Measurements from ENCODE around the gene RAVER2.
A peak's percentile ranks its signal among the peaks of the same experiment; 100 is the strongest.
"Not testable (repeated sequence)": the region's sequence is repeated elsewhere in the genome, so short reads cannot be mapped to it uniquely, and the experiment has no call there.

The RAVER2 gene, protein sequence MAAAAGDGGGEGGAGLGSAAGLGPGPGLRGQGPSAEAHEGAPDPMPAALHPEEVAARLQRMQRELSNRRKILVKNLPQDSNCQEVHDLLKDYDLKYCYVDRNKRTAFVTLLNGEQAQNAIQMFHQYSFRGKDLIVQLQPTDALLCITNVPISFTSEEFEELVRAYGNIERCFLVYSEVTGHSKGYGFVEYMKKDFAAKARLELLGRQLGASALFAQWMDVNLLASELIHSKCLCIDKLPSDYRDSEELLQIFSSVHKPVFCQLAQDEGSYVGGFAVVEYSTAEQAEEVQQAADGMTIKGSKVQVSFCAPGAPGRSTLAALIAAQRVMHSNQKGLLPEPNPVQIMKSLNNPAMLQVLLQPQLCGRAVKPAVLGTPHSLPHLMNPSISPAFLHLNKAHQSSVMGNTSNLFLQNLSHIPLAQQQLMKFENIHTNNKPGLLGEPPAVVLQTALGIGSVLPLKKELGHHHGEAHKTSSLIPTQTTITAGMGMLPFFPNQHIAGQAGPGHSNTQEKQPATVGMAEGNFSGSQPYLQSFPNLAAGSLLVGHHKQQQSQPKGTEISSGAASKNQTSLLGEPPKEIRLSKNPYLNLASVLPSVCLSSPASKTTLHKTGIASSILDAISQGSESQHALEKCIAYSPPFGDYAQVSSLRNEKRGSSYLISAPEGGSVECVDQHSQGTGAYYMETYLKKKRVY

DNA sequence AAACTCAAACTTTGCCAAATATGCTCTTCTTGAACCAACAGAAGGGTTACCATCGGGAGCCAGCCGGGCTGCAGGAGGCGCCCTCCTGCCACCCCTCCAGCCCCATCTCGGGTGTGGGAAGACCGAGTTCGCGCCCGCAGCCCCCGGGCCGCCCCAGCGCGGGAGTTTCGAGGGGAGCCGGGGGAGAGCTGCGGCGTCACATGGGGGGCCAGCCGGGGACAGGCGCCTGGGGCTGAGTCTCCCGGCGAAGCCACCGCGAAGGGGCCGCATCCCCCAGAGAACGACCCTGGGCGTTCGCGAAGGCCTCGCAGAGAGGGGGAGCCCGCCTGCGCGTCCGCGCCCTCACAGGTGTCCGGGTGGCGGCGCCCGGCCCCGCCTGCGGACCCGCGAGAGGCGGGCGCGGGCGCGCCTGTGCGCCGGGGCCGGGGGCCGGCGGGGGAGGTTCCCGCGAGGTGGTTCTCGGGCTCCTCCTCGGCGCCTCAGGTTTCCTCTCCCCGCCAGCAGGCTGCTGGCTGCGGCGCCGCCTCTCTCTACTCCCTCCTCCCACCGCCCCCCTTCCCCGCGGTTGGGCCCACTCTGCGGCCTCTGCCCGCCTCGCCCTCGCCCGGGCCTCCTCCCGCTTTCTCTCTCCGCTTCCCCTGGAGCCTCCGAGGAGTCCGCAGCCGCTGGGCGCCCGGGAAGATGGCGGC, at the start of gene RAVER2:
Gene RAVER2, plus strand, starts transcription at position 584 of the 689 bp plus-strand sequence. Its CDS starts 98 bp downstream, at position 682.
- peak; percentile 33 to 40 for DNase-seq (ENCODE audit: low read depth in 2 of 2)

DNA sequence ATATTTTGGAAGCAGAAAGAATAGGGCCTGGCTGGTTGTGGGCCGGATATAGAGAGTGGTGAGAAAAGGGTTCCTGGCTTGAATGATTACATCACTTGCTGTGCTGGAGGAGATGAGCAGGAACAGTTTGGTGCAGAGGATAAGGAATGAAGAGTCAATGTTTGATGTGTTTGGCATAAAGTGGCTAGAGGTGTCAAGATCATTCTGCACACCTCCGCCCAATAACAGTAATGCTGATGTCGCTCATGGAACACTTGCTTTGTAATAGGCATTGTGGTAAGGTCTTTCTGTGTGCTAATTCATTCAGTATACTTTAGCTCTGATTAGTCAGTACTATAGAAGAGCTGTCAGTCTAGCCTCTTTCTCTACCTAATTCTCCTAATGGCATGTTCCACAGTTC, 48.0 kb upstream of the RAVER2 start:
- DNase-seq (ENCODE audit: low read depth in 2 of 2): no peak

DNA sequence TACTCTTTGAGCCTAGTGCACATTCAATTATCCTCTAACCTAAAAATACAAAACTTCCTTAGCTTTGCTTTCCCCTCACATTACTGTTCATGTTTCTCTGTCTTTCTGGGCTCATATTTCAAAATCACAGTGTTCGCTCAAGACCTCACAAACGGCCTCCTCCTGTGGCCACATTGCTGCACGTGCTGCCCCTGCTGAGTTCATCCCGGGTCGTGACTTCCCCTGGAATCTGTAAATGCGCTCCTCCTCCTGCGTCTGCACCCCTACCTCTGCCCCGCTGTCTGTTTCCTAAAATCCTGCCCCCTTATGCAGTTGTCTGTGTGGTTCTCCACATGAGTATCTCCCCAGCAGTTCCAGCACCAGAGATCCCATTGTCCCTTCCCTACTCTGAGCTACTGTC, 45.5 kb upstream of the RAVER2 start:
- no peak for DNase-seq (ENCODE audit: low read depth in 2 of 2)

DNA sequence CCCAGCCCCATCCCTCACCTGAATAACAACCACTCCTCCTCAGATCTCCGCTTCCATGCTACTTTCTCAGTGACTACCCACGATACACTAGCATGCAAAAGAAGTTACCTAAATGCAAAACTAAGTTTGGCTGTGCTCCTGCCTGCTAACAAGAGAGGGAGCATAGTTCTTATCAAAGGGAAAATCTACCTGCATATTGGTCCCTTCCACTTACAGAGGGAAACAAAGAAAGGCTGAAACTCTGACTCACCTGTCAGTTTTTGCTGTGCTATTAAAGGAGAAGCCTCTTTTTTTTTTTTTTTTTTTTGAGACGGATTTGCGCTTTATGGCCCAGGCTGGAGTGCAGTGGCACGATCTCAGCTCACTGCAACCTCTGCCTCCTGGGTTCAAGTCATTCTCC, 43.8 kb upstream of the RAVER2 start:
- DNase-seq (ENCODE audit: low read depth in 2 of 2): no peak

DNA sequence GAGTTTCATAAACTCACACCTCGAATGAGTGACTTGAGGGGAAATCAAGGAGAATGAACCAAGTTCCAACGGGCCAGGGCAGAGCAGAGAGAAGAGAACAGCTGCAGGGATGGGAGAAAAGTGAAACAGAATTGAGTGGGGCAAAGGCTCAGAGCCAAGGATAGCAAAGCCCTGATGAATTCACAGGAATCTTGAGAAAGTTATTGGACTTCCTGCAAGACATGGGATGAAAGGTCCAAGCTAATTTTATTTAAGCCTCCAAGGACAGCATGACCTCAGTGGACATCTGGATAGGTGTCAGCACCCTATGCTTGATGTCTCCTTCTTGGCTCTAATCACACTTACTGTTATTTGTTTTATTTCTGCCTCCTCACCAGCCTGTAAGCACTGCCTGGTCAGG, 43.0 kb upstream of the RAVER2 start:
- DNase-seq (ENCODE audit: low read depth in 2 of 2): no peak

DNA sequence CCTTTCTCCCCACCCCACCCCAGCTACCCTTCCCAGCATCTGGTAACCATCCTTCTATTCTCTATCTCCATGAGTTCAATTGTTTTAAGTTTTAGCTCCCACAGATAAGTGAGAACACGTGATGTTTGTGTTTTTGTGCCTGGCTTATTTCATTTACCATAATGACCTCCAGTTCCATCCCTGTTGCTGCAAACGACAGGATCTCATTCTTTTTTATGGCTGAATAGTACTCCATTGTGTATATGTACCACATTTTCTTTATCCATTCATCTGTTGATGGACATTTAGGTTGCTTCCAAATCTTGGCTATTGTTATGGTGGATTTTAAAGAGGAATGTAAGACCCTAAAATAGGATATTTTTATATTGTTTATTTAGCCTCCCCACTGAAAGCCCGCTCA, 42.2 kb upstream of the RAVER2 start:
- not testable (repeated sequence) for DNase-seq (ENCODE audit: low read depth in 2 of 2)

DNA sequence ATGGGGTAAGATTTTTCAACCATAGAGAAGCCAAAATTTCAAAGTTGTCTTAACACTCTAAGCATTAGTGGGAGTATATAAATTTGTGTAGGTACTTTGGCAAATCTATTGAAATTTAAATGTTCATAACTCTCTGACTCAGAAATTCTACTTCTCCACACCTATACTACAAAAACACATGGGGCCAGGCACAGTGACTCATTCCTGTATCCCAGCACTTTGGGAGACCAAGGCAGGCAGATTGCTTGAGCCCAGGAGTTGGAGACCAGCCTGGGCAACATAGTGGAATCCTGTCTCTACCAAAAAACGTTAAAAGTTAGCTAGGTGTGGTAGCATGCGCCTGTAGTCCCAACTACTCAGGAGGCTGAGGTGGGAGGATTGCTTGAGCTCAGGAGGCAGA, 41.3 kb upstream of the RAVER2 start:
- no peak for DNase-seq (ENCODE audit: low read depth in 2 of 2)

DNA sequence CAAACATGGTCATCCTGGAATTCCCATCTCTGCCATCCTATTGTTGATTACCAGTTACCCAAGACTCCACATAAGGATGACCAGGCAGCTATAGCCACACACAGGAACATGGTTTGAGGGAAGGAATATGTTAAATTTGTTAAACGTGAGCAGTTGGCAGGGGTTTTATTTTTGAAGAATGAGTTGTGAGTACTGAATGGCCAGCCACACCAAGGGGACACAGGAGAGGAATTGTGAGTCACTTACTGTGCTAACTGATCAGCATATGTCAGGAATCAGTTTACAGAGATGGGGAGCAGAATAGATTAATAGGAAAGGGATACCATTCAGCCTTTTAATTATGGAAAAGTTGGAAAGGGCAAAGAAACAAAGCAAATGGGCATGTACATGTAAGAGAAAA, 39.3 kb upstream of the RAVER2 start:
- DNase-seq (ENCODE audit: low read depth in 2 of 2): no peak

DNA sequence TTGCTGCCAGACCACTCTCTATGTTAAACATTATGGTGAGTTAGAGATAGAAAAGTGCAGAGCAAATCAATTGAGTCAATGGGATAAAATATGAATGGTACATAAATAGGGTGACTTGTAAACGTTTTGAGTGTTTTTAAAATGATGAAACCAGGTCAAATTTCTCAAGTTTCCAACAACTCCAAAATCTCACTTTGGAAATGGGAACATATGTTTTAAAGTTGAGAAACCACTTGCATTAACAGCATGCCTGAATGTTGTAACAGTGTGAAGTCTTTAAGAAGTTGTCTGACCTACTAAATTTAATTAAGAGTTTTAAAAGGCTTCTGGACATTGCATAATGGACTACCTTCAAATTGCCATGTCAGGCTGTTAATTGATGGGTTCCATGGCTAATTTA, 33.6 kb upstream of the RAVER2 start:
- DNase-seq (ENCODE audit: low read depth in 2 of 2): no peak

DNA sequence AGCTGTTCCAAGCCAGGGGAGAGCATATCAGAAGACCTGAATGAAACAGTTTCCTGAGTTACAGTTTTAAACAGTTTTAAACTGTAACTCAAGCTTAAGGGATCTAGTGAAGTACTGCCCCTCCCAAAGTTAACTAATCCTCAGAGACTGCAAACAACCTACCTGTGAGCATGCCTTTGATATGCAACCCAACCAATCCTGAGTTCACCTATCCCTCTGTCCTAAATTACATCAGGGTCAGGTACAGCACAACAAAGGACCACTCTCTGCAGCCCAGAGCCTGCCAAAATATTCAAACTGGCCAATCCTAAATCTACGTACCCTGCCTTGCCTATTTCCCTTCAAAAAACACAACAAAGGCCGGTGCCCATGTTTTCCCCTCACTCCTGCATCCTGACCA, 32.8 kb upstream of the RAVER2 start:
- DNase-seq (ENCODE audit: low read depth in 2 of 2): no peak

DNA sequence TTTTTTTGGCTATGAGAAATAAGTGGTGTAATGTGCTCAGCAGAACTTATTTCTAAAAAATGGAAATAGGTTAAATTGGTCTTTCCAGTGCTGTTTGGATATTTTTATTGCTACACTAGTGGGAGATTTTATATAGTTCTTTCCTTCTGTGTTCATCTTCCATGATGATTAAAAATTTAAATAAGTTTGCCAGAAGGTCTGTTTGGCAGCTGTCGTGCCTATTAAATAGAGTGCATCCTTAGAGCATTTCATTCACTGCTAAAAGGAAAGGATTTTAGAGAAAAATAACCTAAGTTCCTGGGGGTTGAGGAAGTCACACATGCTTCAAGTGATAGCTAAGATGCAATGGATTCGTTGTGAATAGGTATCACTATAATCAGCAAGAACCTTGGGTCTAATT, 29.7 kb upstream of the RAVER2 start:
- DNase-seq (ENCODE audit: low read depth in 2 of 2): no peak

DNA sequence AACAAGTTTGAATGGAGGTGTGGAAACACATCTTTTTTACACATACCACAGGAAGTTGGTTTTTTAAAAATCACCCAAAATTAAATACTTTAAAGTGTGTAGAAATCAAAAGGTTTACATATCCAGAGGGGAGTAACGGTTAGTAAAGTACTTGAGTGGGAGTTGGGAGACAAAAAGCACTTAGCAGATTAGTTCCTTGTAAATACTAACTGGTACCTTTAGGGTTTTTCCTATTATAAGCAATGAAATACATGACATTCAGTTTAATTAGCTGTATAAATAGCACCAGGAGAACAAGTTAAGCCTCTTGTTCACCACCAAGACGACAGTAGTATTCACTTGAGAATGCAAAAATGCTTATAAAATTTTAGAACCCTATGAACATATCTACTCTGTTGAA, 23.7 kb upstream of the RAVER2 start:
- DNase-seq (ENCODE audit: low read depth in 2 of 2): no peak

DNA sequence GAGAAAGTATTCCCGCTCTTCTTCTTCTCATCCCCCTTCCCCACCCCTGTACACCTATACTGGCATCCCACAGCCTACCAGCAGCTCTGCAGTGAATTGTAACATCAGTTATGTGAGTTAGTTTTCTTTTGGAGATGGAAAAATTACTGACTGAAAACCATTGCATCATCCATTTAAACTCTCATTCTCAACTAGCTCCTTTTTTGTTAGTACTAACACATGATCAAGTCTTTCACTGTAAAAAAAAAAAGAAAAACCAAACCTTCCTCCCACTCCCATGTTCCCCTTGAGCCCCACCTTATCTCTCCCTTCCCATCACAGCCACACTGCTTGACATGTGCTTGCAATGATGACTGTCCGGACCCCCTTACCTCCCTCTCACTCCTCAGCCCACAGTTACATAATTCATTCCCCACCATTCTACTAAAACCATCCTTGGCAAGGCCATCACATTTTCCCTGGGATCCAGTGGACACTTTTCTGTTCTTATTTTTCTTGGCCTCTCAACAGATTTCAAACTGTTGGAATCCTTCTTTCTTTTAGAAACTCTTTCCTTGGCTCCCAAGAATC, 23.2 kb upstream of the RAVER2 start:
- no peak for DNase-seq (ENCODE audit: low read depth in 2 of 2)

DNA sequence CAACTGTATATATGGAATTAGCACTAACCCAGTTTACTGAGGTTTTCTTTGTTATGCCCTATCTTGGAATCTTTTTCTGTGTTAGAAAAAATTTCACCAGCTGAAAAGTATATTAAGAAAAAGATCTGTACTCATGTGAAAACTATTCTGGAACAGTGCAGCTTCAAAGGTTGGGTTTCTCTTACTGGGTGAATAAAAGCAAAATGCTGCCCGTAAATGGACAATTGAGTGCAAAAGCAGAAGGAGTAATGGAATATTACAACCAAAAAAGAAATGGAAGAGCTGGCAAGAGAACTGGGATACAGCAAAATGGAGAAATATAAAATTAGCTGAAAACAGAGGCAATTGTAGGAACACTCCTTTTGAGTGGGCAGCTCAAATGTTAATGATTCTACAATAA, 17.0 kb upstream of the RAVER2 start:
- DNase-seq (ENCODE audit: low read depth in 2 of 2): no peak

DNA sequence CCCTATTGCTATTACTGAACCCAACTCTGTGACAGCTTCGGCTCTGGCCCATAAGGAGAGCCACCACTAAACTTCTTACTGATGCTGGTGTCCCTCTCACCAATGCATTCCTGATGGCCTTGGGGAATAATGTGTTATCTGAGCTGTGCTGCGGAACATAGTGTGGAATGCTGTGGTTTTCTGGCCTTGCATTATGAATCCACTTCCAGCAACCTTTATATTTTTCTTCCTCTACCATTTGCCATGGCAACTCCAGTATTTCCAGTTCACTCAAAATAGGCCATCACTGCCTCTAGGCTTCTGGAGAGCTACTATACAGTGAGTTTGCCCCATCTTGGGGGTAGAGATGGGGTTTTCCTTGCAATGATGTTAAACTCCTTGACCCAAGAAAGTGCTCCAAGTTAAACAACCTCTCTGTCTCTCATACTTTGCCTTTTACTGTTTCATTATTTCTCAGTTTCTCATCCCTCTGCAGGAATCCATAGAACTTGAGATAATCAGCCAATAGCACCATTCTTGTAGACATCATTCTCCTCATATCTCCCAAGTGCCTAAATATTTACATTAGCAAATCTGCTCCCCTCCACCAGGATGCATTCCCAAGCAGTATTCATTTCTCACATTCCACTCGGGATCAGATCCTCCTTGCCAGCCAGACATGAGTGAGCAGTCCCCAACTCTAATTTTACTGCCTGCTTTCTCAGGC, 11.1 kb upstream of the RAVER2 start:
- DNase-seq (ENCODE audit: low read depth in 2 of 2): no peak

DNA sequence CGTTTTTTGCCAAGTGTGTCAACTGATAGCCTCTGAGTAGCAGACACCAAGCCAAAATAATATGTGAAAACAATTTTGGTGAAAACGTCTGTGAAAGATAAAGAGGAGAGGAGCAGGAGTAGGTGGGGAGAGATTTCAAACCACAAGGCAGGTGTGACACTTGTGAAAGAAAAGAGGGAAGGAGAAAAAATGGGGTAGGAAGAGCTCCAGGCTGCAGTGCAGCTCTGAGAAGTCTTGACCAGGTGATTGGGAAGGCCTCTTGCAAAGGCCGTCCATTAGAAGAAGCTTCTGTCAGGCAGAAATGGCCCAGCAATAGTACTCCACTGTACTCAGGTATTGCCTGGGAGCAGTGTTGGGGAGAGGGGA, 10.6 kb upstream of the RAVER2 start:
- no peak for DNase-seq (ENCODE audit: low read depth in 2 of 2)

DNA sequence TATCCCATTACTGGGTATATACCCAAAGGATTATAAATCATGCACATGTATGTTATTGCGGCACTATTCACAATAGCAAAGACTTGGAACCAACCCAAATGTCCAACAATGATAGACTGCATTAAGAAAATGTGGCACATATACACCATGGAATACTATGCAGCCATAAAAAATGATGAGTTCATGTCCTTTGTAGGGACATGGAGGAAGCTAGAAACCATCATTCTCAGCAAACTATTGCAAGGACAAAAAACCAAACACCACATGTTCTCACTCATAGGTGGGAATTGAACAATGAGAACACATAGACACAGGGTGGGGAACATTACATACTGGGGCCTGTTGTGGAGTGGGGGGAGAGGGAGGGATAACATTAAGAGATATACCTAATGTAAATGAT, 4.2 kb upstream of the RAVER2 start:
- not testable (repeated sequence) for DNase-seq (ENCODE audit: low read depth in 2 of 2)

DNA sequence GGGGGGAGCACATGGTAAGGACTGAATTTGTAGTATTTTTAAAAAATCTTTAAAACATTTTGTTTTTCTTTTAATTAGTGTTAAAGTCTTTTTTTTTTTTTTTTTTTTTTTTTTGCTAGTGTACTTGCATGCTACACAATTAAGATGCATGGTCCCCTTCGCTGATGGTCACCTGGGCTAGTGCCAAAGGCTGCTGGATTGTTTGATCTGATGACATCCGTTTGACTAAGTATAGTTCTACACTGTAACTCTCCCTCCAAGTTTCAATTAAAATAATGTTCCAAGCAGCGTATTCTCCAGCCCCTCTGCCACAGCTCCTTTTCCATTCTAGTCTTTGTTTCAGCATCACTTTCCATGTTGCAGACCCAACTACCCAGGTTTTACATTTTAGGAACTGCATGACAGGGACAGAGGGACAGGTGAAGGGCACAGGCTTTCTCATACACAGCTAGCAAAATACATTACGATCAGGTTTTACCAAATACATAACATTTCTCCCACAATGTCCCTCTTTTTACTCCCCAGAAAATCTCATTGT, 852 bp upstream of the RAVER2 start:
- no peak for DNase-seq (ENCODE audit: low read depth in 2 of 2)

DNA sequence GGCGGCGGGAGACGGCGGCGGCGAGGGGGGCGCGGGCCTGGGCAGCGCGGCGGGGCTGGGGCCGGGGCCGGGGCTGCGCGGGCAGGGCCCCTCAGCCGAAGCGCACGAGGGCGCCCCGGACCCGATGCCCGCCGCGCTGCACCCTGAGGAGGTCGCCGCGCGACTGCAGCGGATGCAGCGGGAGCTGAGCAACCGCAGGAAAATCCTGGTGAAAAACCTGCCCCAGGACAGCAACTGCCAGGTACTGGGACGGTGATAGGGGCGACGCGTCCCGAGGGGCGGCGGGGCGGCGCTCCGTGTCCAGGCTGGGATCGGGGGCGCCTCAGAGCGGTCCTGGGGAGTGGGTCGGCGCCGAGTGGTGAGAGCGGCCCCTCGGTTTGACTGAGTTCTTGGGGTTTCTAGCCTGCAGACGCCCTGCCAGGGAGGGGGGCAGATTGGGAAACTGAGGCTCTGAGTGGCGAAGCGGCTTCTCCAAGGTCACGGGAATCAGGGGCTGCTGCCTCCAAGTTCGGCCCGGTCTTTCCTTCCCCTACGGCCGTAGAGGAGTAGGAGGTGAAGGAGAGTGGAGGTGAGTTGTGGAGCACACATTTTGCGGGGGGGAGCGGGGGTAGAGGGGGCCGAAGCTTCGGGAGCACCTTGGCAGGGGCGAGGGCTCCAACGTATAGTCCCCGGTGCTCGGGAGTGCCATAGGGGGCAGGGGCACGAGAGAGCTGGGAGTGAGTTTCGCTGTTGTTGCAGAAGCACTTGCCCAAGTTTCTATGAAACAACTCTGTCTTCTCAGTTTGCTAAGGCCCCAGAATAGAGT, 508 bp downstream of the RAVER2 start:
- no peak for DNase-seq (ENCODE audit: low read depth in 2 of 2)

DNA sequence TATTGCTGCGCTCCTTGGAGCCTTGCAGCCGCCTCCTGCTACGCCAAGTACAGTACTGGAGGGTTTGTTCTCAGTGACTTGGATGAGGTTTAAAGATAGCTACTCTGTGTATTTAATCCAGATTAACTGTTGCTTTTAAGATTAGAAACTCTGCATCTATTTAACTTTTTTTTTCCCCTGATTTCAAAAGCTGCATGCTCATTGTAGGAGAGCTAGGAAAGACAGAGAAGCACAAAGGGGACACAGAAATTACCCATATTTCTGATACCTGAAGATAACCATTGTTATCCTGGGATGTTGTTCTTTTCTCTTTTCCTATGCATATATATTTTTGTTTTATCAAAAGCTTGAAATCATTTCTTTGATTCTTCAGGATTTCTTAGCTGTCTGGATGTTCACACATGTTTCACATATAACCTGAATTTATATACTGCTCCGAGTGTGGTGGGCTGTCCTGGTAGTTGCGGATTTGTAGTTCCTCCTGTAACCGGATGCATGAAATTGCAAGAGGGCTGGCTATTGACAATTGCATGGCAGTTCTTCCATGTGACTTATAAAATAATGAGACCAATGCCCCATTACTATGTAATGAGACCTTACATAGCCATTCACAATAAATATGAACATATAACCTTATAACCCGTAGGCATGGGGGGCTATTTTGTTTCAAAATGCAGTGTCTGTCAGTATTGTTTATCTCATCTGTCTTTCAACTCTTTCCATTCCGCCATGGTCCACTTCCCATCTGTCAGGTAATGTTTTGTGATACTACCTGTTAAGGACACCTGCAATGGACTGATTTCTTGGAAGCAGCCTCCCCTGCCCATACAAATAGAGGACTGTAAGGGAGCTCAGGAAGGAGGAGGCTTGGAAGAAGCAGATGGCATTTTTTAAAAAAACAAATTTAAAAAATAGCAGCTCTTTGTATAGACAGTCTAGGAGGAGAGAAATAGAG, 1.4 kb downstream of the RAVER2 start:
- no peak for DNase-seq (ENCODE audit: low read depth in 2 of 2)
